ENCODE data around the gene THSD4.

The THSD4 gene

GRCh38 chr15:71510763-71511162, 395.5 kb downstream of the THSD4 start:
- no peak for DNase-seq
- no peak overlapping the region for H4K8ac ChIP-seq (ENCODE audit: low read length)
- no peak overlapping the region for H2AFZ ChIP-seq (ENCODE audit: low read depth, low read length)
- H2BK15ac ChIP-seq (ENCODE audit: low read depth, poor library complexity, severe bottlenecking), result no peak overlapping the region
- H4K91ac ChIP-seq (ENCODE audit: low read length), result no peak overlapping the region
- no peak overlapping the region for H3K4me3 ChIP-seq (ENCODE audit: insufficient read depth in 1 of 2, low read depth in 1 of 2, low read length in 2 of 2)
- H3K14ac ChIP-seq (ENCODE audit: low read length in 2 of 2), result no peak overlapping the region
- no peak overlapping the region for H3K27ac ChIP-seq (ENCODE audit: low read length, poor library complexity, severe bottlenecking)
- H3K36me3 ChIP-seq (ENCODE audit: control insufficient read depth in 1 of 2, insufficient read depth in 2 of 2, low read depth in 1 of 2, low read length in 2 of 2), result no peaks in the 10 kb centered on the region
- H3K79me1 ChIP-seq (replicated peaks; ENCODE audit: low read length, poor library complexity, severe bottlenecking), result peaks cover 6% of the 10 kb centered on the region
- no peaks in the 10 kb centered on the region for H3K9me3 ChIP-seq (ENCODE audit: control insufficient read depth, low read length)
- H3K4me1 ChIP-seq (ENCODE audit: control insufficient read depth, insufficient read depth, low read depth, low read length), result peaks cover 7% of the 10 kb centered on the region
- no peak overlapping the region for H3K18ac ChIP-seq (ENCODE audit: low read depth in 1 of 2, low read length in 2 of 2)
- H2BK120ac ChIP-seq (ENCODE audit: low read depth, low read length), result no peak overlapping the region
- no peak overlapping the region for H2BK5ac ChIP-seq (ENCODE audit: low read depth, low read length, poor library complexity, severe bottlenecking)
- H3K4ac ChIP-seq (ENCODE audit: low read depth in 1 of 2, low read length in 2 of 2), result no peak overlapping the region
- H3K27me3 ChIP-seq (ENCODE audit: control insufficient read depth in 1 of 2, insufficient read depth in 1 of 2, low read length in 2 of 2), result no peaks in the 10 kb centered on the region
- 82% methylated on average over 6 of the region's 6 CpGs for WGBS
- H3K23ac ChIP-seq (ENCODE audit: low read length in 2 of 2), result no peak overlapping the region
- no peak overlapping the region for H3K4me2 ChIP-seq (ENCODE audit: low read length, poor library complexity, severe bottlenecking)
- H2BK12ac ChIP-seq (ENCODE audit: low read length in 2 of 2), result no peak overlapping the region
- H2AK5ac ChIP-seq (ENCODE audit: low read length, severe bottlenecking), result no peak overlapping the region
- no peak overlapping the region for H3K9ac ChIP-seq (ENCODE audit: low read length)

GRCh38 chr15:71511796-71512681, 396.8 kb downstream of the THSD4 start:
- no peak for DNase-seq
- H3K4me2 ChIP-seq (ENCODE audit: low read length, poor library complexity, severe bottlenecking), result peak overlapping the region; percentile 18
- H3K4me3 ChIP-seq (ENCODE audit: insufficient read depth in 1 of 2, low read depth in 1 of 2, low read length in 2 of 2), result no peak overlapping the region
- H3K27me3 ChIP-seq (ENCODE audit: control insufficient read depth in 1 of 2, insufficient read depth in 1 of 2, low read length in 2 of 2), result no peaks in the 10 kb centered on the region
- no peak overlapping the region for H4K8ac ChIP-seq (ENCODE audit: low read length)
- H4K91ac ChIP-seq (ENCODE audit: low read length), result no peak overlapping the region
- no peak overlapping the region for H3K14ac ChIP-seq (ENCODE audit: low read length in 2 of 2)
- H3K4me1 ChIP-seq (ENCODE audit: control insufficient read depth, insufficient read depth, low read depth, low read length), result peaks cover 5% of the 10 kb centered on the region
- no peaks in the 10 kb centered on the region for H3K36me3 ChIP-seq (ENCODE audit: control insufficient read depth in 1 of 2, insufficient read depth in 2 of 2, low read depth in 1 of 2, low read length in 2 of 2)
- no peak overlapping the region for H3K9ac ChIP-seq (ENCODE audit: low read length)
- WGBS, result 77% methylated on average over 11 of the region's 15 CpGs
- H3K27ac ChIP-seq (ENCODE audit: low read length, poor library complexity, severe bottlenecking), result no peak overlapping the region
- no peak overlapping the region for H2AK5ac ChIP-seq (ENCODE audit: low read length, severe bottlenecking)
- H2BK5ac ChIP-seq (ENCODE audit: low read depth, low read length, poor library complexity, severe bottlenecking), result no peak overlapping the region
- H2AFZ ChIP-seq (ENCODE audit: low read depth, low read length), result no peak overlapping the region
- no peak overlapping the region for H2BK15ac ChIP-seq (ENCODE audit: low read depth, poor library complexity, severe bottlenecking)
- no peak overlapping the region for H3K18ac ChIP-seq (ENCODE audit: low read depth in 1 of 2, low read length in 2 of 2)
- H2BK120ac ChIP-seq (ENCODE audit: low read depth, low read length), result no peak overlapping the region
- no peak overlapping the region for H3K4ac ChIP-seq (ENCODE audit: low read depth in 1 of 2, low read length in 2 of 2)
- no peaks in the 10 kb centered on the region for H3K9me3 ChIP-seq (ENCODE audit: control insufficient read depth, low read length)
- peaks cover 5% of the 10 kb centered on the region for H3K79me1 ChIP-seq (replicated peaks; ENCODE audit: low read length, poor library complexity, severe bottlenecking)
- H3K23ac ChIP-seq (ENCODE audit: low read length in 2 of 2), result no peak overlapping the region
- H2BK12ac ChIP-seq (ENCODE audit: low read length in 2 of 2), result no peak overlapping the region

GRCh38 chr15:71512682-71513006, 397.4 kb downstream of the THSD4 start:
- Histone ChIP-seq H3K27me3 (ENCODE audit: control insufficient read depth in 1 of 2, insufficient read depth in 1 of 2, low read length in 2 of 2) (no peaks in the 10 kb centered on the region), H3K18ac (ENCODE audit: low read depth in 1 of 2, low read length in 2 of 2) (no peak overlapping the region), H3K79me1 (replicated peaks; ENCODE audit: low read length, poor library complexity, severe bottlenecking) (peaks cover 5% of the 10 kb centered on the region), H4K91ac (ENCODE audit: low read length) (no peak overlapping the region), H3K27ac (ENCODE audit: low read length, poor library complexity, severe bottlenecking) (no peak overlapping the region), H4K8ac (ENCODE audit: low read length) (no peak overlapping the region), H2BK15ac (ENCODE audit: low read depth, poor library complexity, severe bottlenecking) (no peak overlapping the region), H3K36me3 (ENCODE audit: control insufficient read depth in 1 of 2, insufficient read depth in 2 of 2, low read depth in 1 of 2, low read length in 2 of 2) (no peaks in the 10 kb centered on the region), H3K9ac (ENCODE audit: low read length) (no peak overlapping the region), H3K23ac (ENCODE audit: low read length in 2 of 2) (no peak overlapping the region), H2BK120ac (ENCODE audit: low read depth, low read length) (no peak overlapping the region), H2AFZ (ENCODE audit: low read depth, low read length) (no peak overlapping the region), H2BK12ac (ENCODE audit: low read length in 2 of 2) (no peak overlapping the region), H3K9me3 (ENCODE audit: control insufficient read depth, low read length) (no peaks in the 10 kb centered on the region), H3K4ac (ENCODE audit: low read depth in 1 of 2, low read length in 2 of 2) (no peak overlapping the region), H3K4me3 (ENCODE audit: insufficient read depth in 1 of 2, low read depth in 1 of 2, low read length in 2 of 2) (no peak overlapping the region), H3K14ac (ENCODE audit: low read length in 2 of 2) (no peak overlapping the region), H3K4me2 (ENCODE audit: low read length, poor library complexity, severe bottlenecking) (no peak overlapping the region), H3K4me1 (ENCODE audit: control insufficient read depth, insufficient read depth, low read depth, low read length) (peaks cover 5% of the 10 kb centered on the region), H2BK5ac (ENCODE audit: low read depth, low read length, poor library complexity, severe bottlenecking) (no peak overlapping the region), H2AK5ac (ENCODE audit: low read length, severe bottlenecking) (no peak overlapping the region)
- no peak for DNase-seq
- 86% methylated on average over 3 of the region's 3 CpGs for WGBS

- H3K4me1 ChIP-seq (ENCODE audit: control insufficient read depth, insufficient read depth, low read depth, low read length), result peaks cover 2% of the 10 kb centered on the region
- no peak overlapping the region for H3K4me3 ChIP-seq (ENCODE audit: insufficient read depth in 1 of 2, low read depth in 1 of 2, low read length in 2 of 2)
- H3K79me1 ChIP-seq (replicated peaks; ENCODE audit: low read length, poor library complexity, severe bottlenecking), result peaks cover 5% of the 10 kb centered on the region
- H4K8ac ChIP-seq (ENCODE audit: low read length), result no peak overlapping the region
- no peak overlapping the region for H3K23ac ChIP-seq (ENCODE audit: low read length in 2 of 2)
- WGBS, result 84% methylated on average over 9 of the region's 10 CpGs
- no peak overlapping the region for H2AFZ ChIP-seq (ENCODE audit: low read depth, low read length)
- no peaks in the 10 kb centered on the region for H3K9me3 ChIP-seq (ENCODE audit: control insufficient read depth, low read length)
- no peak overlapping the region for H4K91ac ChIP-seq (ENCODE audit: low read length)
- no peak overlapping the region for H2BK5ac ChIP-seq (ENCODE audit: low read depth, low read length, poor library complexity, severe bottlenecking)
- H2BK120ac ChIP-seq (ENCODE audit: low read depth, low read length), result no peak overlapping the region
- H3K18ac ChIP-seq (ENCODE audit: low read depth in 1 of 2, low read length in 2 of 2), result no peak overlapping the region
- H2BK15ac ChIP-seq (ENCODE audit: low read depth, poor library complexity, severe bottlenecking), result no peak overlapping the region
- H3K27me3 ChIP-seq (ENCODE audit: control insufficient read depth in 1 of 2, insufficient read depth in 1 of 2, low read length in 2 of 2), result no peaks in the 10 kb centered on the region
- H2BK12ac ChIP-seq (ENCODE audit: low read length in 2 of 2), result no peak overlapping the region
- H3K14ac ChIP-seq (ENCODE audit: low read length in 2 of 2), result no peak overlapping the region
- no peak for DNase-seq
- H3K27ac ChIP-seq (ENCODE audit: low read length, poor library complexity, severe bottlenecking), result no peak overlapping the region
- no peak overlapping the region for H2AK5ac ChIP-seq (ENCODE audit: low read length, severe bottlenecking)
- H3K4ac ChIP-seq (ENCODE audit: low read depth in 1 of 2, low read length in 2 of 2), result no peak overlapping the region
- H3K4me2 ChIP-seq (ENCODE audit: low read length, poor library complexity, severe bottlenecking), result no peak overlapping the region
- no peak overlapping the region for H3K9ac ChIP-seq (ENCODE audit: low read length)
- no peaks in the 10 kb centered on the region for H3K36me3 ChIP-seq (ENCODE audit: control insufficient read depth in 1 of 2, insufficient read depth in 2 of 2, low read depth in 1 of 2, low read length in 2 of 2)
These were observed 400.3 kb downstream of the THSD4 start for GRCh38 chr15:71515375-71516186.
